Measurements from ENCODE around the gene SGCB.
A peak's percentile ranks its signal among the peaks of the same experiment; 100 is the strongest.
"Not testable (repeated sequence)": the region's sequence is repeated elsewhere in the genome, so short reads cannot be mapped to it uniquely, and the experiment has no call there.

SGCB gene

GRCh38 chr4:52038103-52038912, at the start of gene SGCB:
Gene SGCB (minus strand): TSS chr4:52038299. CDS start chr4:52038259, 40 bp downstream.
- peak; percentile 58 for DNase-seq (ENCODE audit: low read depth)

GRCh38 chr4:52086425-52086824, 48.3 kb upstream of the SGCB start:
- DNase-seq (ENCODE audit: low read depth): not testable (repeated sequence)

DNA sequence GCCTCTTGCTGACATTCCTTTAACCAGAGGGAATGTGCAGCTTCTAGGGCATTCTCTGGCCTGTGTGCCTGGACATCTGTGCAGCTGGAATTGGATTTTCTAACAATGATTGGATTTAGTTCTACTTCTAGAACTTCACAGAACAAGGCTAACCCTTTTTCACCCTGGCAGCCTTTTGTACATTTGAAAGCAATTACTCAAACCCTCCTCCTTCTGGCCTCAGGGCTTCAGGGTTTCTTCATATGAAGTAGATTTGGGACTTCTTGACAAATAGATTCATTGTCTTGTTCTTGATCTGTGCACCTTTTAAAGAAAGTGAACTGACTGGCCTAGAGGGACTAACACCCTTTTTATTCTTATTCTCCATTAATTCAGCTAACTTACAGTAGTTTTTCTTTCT, 43.1 kb upstream of the SGCB start:
- DNase-seq (ENCODE audit: low read depth): no peak

GRCh38 chr4:52079659-52080058, 41.6 kb upstream of the SGCB start:
- no peak for DNase-seq (ENCODE audit: low read depth)

DNA sequence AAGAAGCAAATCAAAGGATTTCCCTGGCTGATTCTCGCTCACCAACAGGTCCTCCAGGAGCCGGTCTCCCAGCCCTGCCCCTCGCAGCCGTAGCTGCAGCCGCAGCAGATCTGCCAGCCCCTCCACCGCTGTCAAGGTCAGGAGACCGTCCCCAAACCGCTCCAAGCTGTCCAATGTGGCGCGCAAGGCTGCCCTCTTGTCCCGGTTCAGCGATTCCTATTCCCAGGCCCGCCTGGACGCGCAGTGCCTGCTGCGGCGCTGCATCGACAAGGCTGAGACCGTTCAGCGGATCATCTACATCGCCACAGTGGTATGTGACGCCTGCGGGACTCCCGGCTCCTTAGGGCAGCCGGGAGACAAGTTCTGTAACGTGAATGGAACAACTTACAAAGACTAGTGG, 38.6 kb upstream of the SGCB start:
- no peak for DNase-seq (ENCODE audit: low read depth)

DNA sequence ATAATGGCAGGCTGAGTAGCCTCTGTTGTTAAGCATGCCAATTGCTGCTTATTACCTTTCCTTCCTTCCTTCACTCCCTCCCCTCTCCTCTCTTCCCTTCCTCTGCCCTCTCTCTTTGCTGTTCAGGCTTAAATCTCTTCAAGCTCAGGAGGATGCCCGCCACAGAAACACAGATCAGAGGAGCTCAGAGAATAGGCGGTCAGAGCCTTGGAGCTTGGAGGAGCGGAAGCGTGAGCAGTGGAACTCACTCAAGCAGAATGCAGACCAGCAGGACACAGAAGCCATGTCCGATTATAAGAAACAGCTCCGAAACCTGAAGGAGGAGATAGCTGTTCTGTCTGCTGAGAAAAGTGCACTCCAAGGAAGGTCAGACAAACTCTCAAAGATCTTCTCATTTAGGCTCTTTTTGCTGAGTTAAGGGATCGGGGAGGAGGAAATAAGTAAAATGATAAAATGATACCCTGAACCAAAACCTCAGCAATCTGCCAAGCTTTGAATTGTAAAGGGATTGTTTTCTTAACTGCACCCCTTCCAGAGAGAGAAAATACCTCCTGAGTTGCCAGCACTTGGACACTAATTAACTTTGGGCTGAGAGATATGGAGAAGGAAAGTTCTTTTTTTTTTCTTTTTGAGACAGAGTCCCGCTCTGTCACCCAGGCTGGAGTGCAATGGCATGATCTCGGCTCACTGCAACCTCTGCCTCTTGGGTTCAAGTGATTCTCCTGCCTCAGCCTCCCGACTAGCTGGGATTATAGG, 33.9 kb upstream of the SGCB start:
- no peak for DNase-seq (ENCODE audit: low read depth)

- no peak for DNase-seq (ENCODE audit: low read depth)
Measured at GRCh38 chr4:52069571-52069970, 31.5 kb upstream of the SGCB start.

GRCh38 chr4:52059372-52059771, 21.3 kb upstream of the SGCB start:
- DNase-seq (ENCODE audit: low read depth): peak; percentile 23

DNA sequence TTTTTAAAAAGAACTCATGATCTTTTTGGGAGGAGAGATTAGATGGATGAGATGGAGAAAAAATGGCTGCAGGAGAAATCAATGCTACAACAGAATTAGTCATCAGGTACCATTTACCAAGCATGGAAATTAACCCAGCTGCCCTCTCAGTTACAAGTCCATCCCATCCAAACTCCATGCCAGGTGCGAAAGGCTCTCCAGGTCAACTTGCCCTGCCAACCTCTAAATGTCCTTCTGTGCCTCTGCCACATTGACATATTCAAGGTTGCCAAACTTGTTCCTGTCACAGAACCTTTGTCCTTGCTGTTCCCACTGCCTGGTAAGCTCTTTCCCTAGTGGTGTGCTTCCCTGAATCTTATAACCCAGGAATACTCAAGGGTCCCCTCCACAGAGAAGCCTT, 20.2 kb upstream of the SGCB start:
- DNase-seq (ENCODE audit: low read depth): no peak

- DNase-seq (ENCODE audit: low read depth): no peak
Measured at GRCh38 chr4:52057196-52057595, 19.1 kb upstream of the SGCB start.

DNA sequence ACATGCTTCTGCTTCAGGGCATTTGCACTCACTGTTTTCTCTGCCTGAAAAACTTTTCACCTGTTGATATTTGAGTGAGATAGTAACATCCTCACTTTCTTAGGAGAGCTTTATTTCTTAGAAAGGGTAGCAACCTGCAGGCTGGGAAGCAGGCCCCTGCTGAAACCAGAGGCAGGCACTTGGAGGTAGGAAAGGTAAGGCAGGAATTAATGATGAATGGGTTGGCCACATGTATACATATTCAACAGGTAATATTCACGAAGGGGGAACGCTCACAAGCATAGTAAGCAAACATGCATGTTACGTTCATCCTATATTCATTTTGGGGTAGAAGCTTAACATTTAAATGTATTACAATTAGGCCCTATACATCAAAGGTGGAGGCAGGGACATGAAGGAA, 16.2 kb upstream of the SGCB start:
- no peak for DNase-seq (ENCODE audit: low read depth)

DNA sequence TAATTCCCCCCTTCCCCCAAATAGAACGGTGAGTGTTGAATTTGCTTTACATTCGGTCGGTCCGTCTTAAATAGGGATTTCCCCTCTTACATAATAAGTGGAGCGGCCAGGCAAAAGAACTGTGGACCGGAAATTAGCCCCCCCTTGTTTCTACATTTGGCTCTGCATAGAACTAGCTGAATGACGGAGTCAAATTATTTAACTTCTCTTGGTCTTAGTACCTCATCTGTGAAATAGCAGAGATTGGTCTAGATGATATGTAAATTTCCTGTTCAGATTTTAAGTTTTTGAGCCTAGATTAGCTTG, 14.3 kb upstream of the SGCB start:
- peak; percentile 6 for DNase-seq (ENCODE audit: low read depth)

DNA sequence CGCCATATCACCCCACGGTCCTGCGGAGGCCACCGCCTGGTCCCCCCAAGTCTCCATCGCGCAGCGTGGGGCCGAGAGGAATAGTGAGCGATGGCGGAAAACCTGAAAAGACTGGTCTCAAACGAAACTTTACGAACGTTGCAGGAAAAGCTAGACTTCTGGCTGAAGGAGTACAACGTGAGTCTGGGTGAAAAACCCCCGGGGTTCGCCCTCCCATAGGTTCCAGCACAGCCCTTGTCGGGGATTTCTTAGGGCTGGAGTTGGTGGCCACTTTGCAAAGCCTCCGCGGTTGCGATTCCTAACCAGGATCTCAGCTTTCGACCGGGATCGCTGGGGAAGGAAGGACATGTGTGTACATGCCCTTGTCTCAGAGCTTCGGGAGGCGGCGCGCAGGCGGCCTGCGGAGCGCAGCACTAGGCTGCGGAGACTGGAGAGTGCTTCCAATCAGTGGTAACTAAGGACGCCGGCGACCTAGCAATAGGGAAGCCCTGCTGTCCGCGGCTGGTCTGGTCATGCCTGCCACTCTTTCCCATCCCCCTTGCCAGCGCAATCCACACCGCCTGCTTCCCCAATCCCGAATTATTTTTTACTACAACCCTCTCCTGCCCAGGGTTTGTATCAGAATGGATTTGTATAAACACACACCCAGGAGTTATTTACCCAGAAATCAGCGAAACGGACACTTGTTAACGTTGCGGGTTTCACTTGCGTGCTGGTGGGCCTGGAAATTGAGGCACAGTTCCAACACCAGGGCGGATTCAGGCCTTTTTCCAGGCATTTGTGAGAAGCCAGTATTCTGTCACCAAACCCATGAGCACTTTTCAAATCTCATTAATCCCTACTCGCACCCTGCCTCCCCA, 13.7 kb upstream of the SGCB start:
- DNase-seq (ENCODE audit: low read depth): peak; percentile 91

DNA sequence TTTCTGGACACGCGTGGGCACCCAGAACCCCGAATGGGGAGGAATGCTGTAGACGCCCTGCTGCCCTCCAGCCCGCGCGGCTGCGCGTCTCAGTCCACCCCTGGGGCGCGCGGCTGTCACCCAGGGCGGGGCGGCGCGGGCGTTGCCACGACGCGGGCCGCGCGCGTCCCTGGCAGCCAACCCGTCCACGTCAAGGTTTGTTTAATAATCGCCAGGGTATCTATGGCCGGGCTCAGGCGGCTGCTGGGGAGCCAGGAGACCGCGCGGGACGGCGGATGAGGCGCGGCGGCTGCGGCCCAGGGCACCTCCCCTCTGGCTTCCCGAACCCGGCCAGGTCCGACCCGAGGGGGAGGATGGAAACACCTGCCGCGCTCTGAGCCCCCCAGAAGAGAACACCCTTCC, 13.1 kb upstream of the SGCB start, which contains the start of gene SPATA18:
SPATA18 (plus strand) TSS at position 92 of the 402 bp plus-strand sequence. CDS start 401 bp downstream, outside the sequence.
- DNase-seq (ENCODE audit: low read depth): peak; percentile 37

GRCh38 chr4:52049266-52049665, 11.2 kb upstream of the SGCB start:
- DNase-seq (ENCODE audit: low read depth): no peak

- DNase-seq (ENCODE audit: low read depth): no peak
Measured at GRCh38 chr4:52045028-52045427, 6.9 kb upstream of the SGCB start.

DNA sequence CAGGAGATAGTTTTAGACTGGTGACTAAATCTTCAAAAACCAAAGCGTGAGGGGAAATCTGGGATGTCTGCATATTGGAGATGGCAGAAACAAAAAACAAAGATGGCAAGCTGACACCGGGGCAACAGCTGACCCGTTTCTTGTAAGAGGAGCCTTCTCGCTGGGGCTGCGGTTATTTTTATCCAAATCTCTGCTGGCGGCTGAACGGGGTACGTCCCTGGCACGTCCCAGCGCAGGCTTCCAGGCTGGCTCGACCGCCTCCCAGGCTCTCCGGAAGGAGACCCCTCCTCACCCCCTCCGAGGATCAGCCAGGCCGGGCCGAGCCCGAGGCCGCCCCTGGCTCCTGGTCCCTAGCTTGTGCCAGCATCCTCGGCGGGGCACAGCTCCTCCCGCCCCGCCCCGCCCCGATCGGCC, 403 bp downstream of the SGCB start:
- DNase-seq (ENCODE audit: low read depth): peak; percentile 51

DNA sequence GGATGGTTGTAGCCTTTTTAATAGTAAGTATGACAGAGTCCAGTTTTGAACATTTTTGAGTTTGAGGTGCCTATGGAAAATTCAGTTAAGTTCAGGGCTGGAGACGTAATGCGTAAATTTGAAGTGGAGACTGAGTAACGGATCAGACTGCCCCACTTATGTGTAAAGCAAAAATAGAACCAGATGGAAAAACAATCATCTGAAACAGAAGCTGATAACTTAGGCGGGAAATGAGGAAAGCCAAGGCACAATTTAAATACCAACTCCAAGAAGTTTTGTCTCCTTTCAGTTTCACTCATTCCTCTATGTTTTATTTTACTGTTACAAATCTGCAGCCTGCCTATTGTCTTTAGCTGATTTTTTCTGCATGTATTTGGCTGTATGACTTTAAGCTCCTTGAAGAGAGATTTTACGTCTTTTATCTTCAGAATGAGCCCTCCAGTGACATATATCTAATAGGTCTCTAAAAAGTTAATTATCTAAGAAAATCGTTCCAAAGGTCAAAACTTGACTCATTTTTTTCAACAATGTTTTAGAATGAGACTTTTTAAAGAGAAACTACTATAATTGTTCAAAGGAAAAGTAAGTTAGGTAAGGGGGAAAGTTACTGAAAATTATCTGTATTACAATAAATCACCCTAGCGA, 1.1 kb downstream of the SGCB start:
- DNase-seq (ENCODE audit: low read depth): peak; percentile 33

- DNase-seq (ENCODE audit: low read depth): no peak
Measured at GRCh38 chr4:52035190-52035589, 2.9 kb downstream of the SGCB start.

DNA sequence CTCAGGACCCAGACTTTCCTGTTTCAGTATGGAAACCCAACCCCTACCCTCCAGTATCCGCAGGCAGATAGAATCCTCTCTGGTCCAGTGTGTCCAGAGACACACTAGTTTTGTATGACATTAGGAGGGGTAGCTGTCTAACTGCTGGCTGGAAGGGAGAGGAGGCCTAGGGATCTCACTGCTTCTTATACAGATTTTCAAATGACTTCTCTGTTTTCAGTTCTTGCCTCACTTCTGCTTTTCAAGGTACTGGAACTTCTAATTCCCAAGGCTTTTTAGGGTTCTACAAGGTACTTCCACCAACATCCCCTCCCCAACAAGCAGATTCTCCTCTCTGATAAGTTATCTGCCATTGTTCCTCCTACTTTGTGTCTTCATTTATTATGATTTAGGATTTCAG, 6.1 kb downstream of the SGCB start:
- no peak for DNase-seq (ENCODE audit: low read depth)

DNA sequence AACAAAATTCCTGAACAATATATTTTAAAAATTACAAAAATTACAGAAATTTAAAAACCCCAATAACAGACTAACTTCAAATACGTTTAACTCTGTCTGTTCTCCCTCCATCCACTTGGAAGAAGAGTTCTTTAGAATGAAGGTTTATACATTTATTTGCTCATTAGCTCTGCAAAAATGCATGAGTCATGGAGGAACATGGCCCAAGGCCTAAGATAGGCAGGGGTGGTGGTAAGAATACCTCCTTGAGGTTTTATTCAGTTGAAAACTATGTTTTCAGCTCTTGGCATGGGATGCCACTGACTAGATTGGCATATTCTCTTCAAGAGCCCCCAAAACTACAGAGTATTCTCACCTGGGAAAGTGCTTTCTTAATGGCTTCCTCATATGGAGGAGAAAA, 9.1 kb downstream of the SGCB start:
- DNase-seq (ENCODE audit: low read depth): peak; percentile 87
